GM18519 (cell line): Measurements from ENCODE around the gene COQ4.
"Not testable (repeated sequence)": the region's sequence is repeated elsewhere in the genome, so short reads cannot be mapped to it uniquely, and the experiment has no call there.

Experiments used
- ATAC-seq: cut with Tn5 transposase; IDR thresholded peaks from one replicate; pipeline ENCODE4 v1.9.1; 2021; ENCODE audit warnings: mild to moderate bottlenecking, moderate library complexity; ENCODE audit not compliant: unreplicated experiment, low FRiP score

Gene COQ4

DNA sequence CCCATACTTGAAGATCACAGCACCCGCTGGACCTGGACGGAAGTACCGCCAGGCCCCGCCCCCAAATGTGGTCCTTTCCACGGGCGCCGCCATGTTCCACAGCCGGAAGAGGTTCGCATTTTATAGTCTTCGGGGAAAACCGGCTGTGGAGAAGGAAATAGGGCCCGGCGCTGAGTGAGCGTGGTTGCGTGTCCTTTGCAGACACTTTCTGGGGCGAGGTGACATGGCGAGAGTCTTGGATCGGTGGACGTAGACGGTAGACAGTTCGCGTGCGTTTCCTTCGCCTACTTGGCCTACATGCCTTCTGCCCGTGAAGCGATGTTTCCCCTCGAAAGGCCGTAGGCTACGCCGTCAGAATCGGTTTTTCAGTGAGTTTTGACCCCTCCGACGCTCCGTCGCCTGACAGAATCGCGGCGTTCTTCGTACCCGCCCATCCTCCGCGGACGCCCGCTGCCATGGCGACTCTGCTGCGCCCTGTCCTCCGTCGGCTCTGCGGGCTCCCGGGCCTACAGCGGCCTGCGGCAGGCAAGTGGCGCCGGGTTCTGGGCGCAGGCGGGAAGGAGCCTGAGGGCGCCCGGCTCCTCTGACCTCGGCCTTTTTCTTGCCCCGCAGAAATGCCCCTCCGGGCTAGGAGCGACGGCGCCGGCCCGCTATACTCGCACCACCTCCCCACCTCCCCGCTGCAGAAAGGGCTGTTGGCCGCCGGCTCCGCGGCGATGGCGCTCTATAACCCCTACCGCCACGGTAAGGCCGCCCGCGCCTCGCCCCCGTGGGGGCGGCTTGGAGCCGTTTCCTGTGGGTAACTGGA, at the start of gene COQ4, which contains the start of gene TRUB2:
COQ4 (plus strand) TSS at position 436 of the 808 bp plus-strand sequence; CDS start at position 456, 20 bp downstream.
TRUB2 (minus strand) TSS at position 44 of the 808 bp plus-strand sequence; CDS start at position 5, 39 bp downstream.
- ATAC-seq: peak; percentile 53

GRCh38 chr9:128274245-128274644, 48.4 kb upstream of the COQ4 start:
- no peak for ATAC-seq

- ATAC-seq: peak; percentile 11
Observed at GRCh38 chr9:128275198-128276007, 47.2 kb upstream of the COQ4 start, which contains the start of gene GOLGA2. Gene GOLGA2, minus strand, starts transcription at chr9:128276007. Its CDS starts 31 bp downstream, at chr9:128275976.

- peak; percentile 92 for ATAC-seq
Observed at GRCh38 chr9:128276008-128276573, 46.5 kb upstream of the COQ4 start, which contains the start of gene SWI5. Gene SWI5, plus strand, starts transcription at chr9:128276276.

GRCh38 chr9:128276574-128277270, 45.9 kb upstream of the COQ4 start:
- ATAC-seq: no peak

GRCh38 chr9:128279088-128280073, 43.3 kb upstream of the COQ4 start:
- not testable (repeated sequence) for ATAC-seq

- ATAC-seq: no peak
Observed at GRCh38 chr9:128280084-128280622, 42.5 kb upstream of the COQ4 start.

GRCh38 chr9:128282500-128282899, 40.1 kb upstream of the COQ4 start:
- no peak for ATAC-seq

DNA sequence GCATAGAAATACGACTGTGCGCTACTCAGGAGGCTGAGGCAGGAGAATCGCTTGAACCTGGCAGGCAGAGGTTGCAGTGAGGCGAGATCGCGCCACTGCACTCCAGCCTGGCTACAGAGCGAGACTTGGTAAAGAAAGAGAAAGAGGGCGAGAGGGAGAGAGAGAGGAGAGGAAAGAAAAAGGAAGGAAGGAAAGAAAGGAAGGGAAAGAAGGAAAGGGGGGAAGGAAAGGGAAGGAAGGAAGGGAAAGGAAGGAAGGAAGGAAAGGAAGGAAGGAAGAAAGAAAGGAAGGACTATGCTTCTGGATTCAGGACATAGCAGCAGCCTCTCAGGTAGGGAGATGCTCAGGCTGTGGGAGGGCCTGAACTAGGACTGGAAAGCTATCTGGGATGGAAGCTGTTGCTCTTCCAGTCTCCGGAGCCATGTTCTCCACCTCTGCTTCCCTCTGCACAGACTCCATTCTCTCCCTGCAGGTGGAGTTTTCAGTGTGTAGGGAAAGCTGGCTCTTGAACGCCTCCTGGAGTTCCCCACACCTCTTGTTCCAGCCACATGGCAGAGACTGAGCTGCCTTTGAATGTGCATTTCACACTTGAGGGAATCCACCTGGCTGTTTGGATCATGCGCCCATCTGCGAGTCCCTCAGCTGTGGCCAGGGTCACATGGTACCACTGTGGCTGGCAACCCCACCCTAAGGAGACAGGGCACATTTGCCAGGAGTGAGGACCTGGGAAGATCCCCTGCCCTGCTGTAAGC, 37.4 kb upstream of the COQ4 start:
- no peak for ATAC-seq

DNA sequence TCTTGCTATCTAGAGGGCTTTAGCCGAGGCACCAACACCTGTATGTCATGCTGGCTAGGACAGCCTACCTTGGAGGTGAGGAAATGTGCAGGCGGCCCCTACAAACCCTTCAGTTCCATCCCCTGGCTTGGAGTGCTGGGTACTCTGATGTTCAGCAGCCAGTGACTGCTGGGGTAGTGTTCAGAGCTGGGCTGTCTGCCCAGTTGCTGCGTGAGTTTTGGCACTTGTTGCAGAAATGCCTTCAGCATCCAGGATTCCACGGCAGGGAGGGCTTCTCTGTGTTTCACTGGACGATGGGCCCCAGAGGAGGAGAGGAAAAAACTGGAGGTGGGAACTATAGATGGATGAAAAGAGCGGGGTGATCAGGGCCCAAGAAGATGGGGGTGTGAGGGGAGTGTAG, 36.2 kb upstream of the COQ4 start:
- no peak for ATAC-seq

DNA sequence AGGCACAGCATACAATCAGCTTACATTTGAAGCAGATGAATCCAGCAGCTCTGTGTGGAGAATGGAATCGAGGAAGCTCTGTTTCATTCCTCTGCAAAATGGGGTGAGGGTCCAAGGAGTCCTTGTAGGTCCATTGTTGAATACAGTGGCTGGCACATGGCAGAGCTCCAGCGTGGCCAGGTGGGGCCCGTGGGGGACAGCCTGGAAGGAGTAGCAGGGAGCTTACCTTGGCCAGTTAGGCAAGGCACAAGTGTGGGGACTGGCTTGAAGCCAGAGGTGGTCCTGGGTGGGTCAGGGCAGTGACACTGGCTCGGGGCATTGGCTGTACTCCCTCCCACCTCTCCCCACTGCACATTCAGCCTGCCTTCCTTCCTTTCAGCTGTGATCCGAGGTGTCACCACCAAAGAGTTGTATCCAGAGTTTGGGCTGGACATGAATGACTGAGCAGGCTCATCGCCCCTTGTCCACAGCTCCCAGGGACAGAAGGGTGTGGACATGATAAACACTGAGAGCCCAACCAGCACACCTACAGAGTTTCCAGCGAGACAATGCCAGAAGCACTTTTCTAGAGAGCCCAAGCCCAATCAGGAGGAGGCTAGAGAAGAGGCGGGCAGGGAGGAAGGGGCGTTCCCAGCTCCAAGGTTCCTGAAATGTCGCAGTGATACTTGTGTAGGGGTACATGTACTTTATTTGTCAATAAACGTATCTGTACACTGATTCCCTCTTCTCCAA, 34.2 kb upstream of the COQ4 start:
- ATAC-seq: no peak

DNA sequence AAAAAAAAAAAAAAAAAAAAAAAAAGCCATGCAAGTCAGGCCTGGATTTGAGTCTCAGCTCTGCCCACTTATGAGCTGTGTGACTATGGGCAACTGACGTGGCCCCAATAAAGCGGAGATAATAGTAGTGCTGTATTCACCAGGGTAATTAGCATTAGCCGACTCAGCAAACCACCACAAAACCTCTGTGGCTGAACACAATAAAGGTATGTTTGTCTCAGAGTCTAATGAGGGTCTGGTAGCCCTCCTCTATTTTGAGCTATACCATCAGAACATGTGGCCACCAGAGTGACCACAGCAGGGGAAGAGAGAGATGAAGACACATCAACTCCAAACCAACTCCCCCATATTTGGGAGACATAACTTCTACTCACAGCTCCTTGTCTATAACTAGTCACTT, 30.6 kb upstream of the COQ4 start:
- ATAC-seq: no peak

DNA sequence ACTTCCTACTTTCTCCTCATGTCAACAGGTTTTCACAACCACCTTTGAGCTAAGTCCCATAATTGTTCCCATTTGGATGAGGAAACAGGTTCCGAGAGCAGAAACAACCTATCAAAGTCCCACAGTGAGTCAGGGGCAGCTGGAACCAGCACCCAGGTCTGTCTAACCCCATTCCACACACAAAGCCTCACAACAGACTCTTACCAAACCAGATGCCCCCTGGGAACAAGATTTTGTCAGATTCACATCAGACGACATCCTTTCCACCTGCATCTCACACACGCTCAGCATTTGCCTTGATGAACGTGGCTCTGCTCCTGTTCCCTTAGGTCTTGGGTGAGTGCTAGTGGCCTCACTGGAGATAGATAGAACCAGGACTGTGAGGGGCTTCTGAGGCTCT, 29.5 kb upstream of the COQ4 start:
- ATAC-seq: no peak

DNA sequence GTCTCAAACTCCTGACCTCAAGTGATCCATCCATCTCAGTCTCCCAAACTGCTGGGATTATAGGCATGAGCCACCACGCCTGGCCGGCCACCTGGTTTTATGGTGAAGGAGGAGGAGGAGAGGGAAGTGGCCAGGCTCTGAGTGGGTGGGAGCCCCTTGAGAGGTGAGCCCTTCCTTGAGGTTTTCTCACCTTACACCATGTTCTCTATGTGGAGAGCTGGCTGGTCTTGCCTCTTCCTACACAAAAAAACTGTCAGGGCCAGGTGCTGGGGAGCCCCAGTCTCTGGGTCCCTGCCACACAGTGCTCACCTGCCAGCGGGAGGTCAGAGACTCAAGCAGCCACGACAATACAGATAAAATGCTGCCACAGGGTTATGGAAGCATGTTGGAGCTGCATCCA, 28.5 kb upstream of the COQ4 start:
- no peak for ATAC-seq

DNA sequence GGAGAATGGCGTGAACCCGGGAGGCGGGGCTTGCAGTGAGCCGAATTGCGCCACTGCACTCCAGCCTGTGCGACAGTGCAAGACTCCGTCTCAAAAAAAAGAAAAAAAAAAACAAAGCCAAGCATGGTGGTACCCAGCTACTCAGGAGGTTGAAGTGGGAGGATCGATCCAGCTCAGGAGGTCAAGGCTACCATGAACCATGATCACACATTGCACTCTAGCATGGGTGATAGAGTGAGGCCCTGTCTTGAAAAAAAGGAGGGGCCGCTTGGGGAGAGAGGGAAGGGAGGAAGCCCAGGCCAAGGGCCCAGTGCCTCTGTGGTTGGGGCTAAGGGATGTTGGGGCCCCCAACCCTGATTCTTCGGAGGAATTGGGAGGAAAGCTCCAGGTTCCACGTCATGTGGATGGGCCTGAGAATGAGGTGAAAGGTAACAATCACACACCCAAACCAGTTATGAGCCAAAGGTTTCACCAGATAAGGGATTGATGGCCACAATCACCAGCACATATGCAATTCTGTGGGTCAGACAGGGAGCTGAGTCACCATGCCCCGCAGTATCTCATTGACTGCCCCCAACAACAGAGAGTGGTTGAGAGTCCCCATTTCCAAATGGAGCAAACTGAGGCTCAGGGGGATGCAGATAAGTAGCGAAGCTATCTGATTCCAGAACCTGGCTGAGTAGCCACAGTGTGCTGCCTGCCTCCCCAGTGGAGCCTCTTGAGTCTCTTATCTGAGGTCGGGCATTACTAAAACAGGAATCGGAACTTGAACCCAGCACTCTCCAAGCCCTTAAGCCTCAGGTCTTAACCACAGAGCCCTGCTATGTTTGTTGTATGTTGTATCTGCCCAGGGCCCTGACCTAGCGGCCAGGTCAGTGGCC, 26.1 kb upstream of the COQ4 start:
- no peak for ATAC-seq

DNA sequence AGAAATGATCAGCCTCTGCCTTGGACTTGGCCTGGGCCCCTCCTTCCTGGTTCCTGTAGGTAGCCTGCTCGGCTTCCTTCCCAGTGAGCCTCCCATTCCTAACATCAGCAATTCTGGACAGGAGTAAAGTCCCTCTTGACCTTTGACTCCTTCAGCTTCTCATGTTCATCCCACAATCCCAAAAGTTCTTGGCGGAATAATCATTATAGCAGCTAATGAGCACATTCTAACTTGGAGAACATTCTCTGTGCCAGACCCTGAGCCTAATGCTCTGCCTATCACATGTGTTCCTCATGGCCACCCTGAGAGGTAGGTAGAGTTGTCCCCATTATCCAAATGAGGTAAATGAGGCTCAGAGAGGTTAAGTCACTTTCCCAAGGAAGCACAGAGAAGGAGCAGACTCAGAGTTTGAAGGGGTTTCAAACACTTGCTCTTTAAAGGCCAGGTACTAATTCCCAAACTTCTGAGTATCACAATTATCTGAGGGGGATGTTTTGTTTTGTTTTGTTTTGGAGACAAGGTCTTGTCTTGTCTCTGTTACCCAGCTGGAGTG, 25.3 kb upstream of the COQ4 start:
- no peak for ATAC-seq
